HL-60 (cell line): ENCODE data around the gene NACA2.

ENCODE experiments used
- DNase-seq, 2 experiments: peaks; one replicate each; pipeline ENCODE4 v3.0.0-alpha.2; 2010 to 2020; ENCODE audit warnings: low read depth in 1 of 2, low spot score in 1 of 2
- H3K27ac ChIP-seq: fragments of 250-450 bp; sonication (Bioruptor Pico); replicated peaks from 2 replicates; pipeline ENCODE4 v1.5.1; 2020; ENCODE audit warnings: mild to moderate bottlenecking, moderate library complexity
- H3K27me3 ChIP-seq: fragments of 250-450 bp; sonication (Bioruptor Pico); 2 replicates; pipeline ENCODE4 v1.5.1; 2021; ENCODE audit warnings: mild to moderate bottlenecking, moderate library complexity; ENCODE audit not compliant: insufficient read depth, poor library complexity, severe bottlenecking
- H3K4me3 ChIP-seq: replicated peaks from 2 replicates; pipeline ENCODE4 v1.5.1; 2011; ENCODE audit warnings: mild to moderate bottlenecking, control low read depth, low read length; ENCODE audit not compliant: insufficient read depth
- CTCF ChIP-seq: IDR thresholded peaks from one replicate; pipeline ENCODE4 v1.5.1; 2011; ENCODE audit warnings: low read length, control low read depth, inconsistent platforms; ENCODE audit not compliant: insufficient read depth
- GABPA ChIP-seq: IDR thresholded peaks from 2 replicates; pipeline ENCODE4 v1.6.1; 2012; ENCODE audit warnings: low read depth
- POLR2AphosphoS5 ChIP-seq: IDR thresholded peaks from 2 replicates; pipeline ENCODE4 v1.6.1; 2012; ENCODE audit warnings: low read depth
- REST ChIP-seq: IDR thresholded peaks from 2 replicates; pipeline ENCODE4 v1.6.1; 2012; ENCODE audit warnings: low read depth; ENCODE audit not compliant: insufficient replicate concordance
- SPI1 ChIP-seq: IDR thresholded peaks from 2 replicates; pipeline ENCODE4 v1.6.1; 2012; ENCODE audit warnings: low read depth, mild to moderate bottlenecking, borderline replicate concordance

The NACA2 gene

GRCh38 chr17:61551255-61551742 lies 39.7 kb downstream of the NACA2 start:
- no peak for DNase-seq
- no peak for TF ChIP-seq POLR2AphosphoS5
- peak; percentile 45 for TF ChIP-seq CTCF

GRCh38 chr17:61547113-61547512 lies 43.9 kb downstream of the NACA2 start:
- DNase-seq: no peak
- TF ChIP-seq GABPA (no peak), SPI1 (no peak), POLR2AphosphoS5 (no peak), CTCF (no peak), REST (no peak)
- no peak overlapping the region for H3K4me3 ChIP-seq
- no peak overlapping the region for H3K27ac ChIP-seq
- H3K27me3 ChIP-seq: peaks cover 9% of the 10 kb centered on the region

More at GRCh38 chr17:61551255-61551742, 39.7 kb downstream of the NACA2 start:
- Histone ChIP-seq H3K27me3 (peaks cover 14% of the 10 kb centered on the region), H3K27ac (no peak overlapping the region), H3K4me3 (no peak overlapping the region)

GRCh38 chr17:61545335-61545938 lies 45.6 kb downstream of the NACA2 start:
- Histone ChIP-seq H3K4me3 (no peak overlapping the region), H3K27ac (no peak overlapping the region), H3K27me3 (peaks cover 9% of the 10 kb centered on the region)
- TF ChIP-seq SPI1 (no peak), CTCF (no peak), REST (no peak), POLR2AphosphoS5 (no peak), GABPA (no peak)
- DNase-seq: no peak
